OCI-LY1 (cell line): ENCODE measurements around the gene SH3GLB1.

Experiments used
- H2AFZ ChIP-seq: fragments of 200-600 bp; sonication (generic), shearing (Covaris generic); 2 replicates; pipeline ENCODE4 v1.6.0; 2014; ENCODE audit warnings: antibody characterized with exemption, mild to moderate bottlenecking, low read length
- H3F3A ChIP-seq: fragments of 200-600 bp; sonication (generic), shearing (Covaris generic); 2 replicates; pipeline ENCODE4 v1.6.0; 2014; ENCODE audit warnings: mild to moderate bottlenecking, antibody characterized with exemption, low read length, moderate library complexity; ENCODE audit not compliant: insufficient read depth
- H3K27ac ChIP-seq: fragments of 200-600 bp; sonication (generic); 2 replicates; pipeline ENCODE4 v1.5.1; 2014; ENCODE audit warnings: low read length, mixed run types, mild to moderate bottlenecking, low read depth; ENCODE audit not compliant: poor library complexity, severe bottlenecking
- H3K27me3 ChIP-seq: fragments of 200-600 bp; sonication (generic); 2 replicates; pipeline ENCODE4 v1.6.0; 2014; ENCODE audit warnings: antibody characterized with exemption, mild to moderate bottlenecking, low read length, moderate library complexity; ENCODE audit not compliant: insufficient read depth
- H3K36me3 ChIP-seq: fragments of 200-600 bp; sonication (generic); 2 replicates; pipeline ENCODE4 v1.6.1; 2014; ENCODE audit warnings: mild to moderate bottlenecking, antibody characterized with exemption, low read length, moderate library complexity, mixed read lengths; ENCODE audit not compliant: insufficient read depth
- H3K4me1 ChIP-seq: fragments of 200-600 bp; sonication (generic); 2 replicates; pipeline ENCODE4 v1.5.1; 2014; ENCODE audit warnings: mild to moderate bottlenecking, low read length, moderate library complexity; ENCODE audit not compliant: insufficient read depth, severe bottlenecking
- H3K4me2 ChIP-seq: fragments of 200-600 bp; sonication (generic), shearing (Covaris generic); 2 replicates; pipeline ENCODE4 v1.6.1; 2014; ENCODE audit warnings: low read length
- H3K4me3 ChIP-seq: fragments of 200-600 bp; sonication (generic); 2 replicates; pipeline ENCODE4 v1.5.1; 2014; ENCODE audit warnings: low read length, low read depth, mild to moderate bottlenecking, mixed read lengths; ENCODE audit not compliant: poor library complexity, severe bottlenecking
- H3K79me2 ChIP-seq: fragments of 200-600 bp; shearing (Covaris generic); 2 replicates; pipeline ENCODE4 v1.6.1; 2016; ENCODE audit warnings: mixed run types, low read length, mixed read lengths; ENCODE audit not compliant: insufficient read depth
- H3K9ac ChIP-seq: fragments of 200-600 bp; sonication (generic), shearing (Covaris generic); 2 replicates; pipeline ENCODE4 v1.6.1; 2014; ENCODE audit warnings: mild to moderate bottlenecking, low read length, mixed read lengths
- H3K9me2 ChIP-seq: fragments of 200-600 bp; sonication (generic), shearing (Covaris generic); 2 replicates; pipeline ENCODE4 v1.6.1; 2014; ENCODE audit warnings: low read depth, mild to moderate bottlenecking, low read length, mixed read lengths
- H3K9me3 ChIP-seq: fragments of 200-600 bp; shearing (Covaris generic); 2 replicates; pipeline ENCODE4 v1.6.1; 2014; ENCODE audit warnings: low read length, mixed read lengths
- H4K20me1 ChIP-seq: fragments of 200-600 bp; sonication (generic), shearing (Covaris generic); 2 replicates; pipeline ENCODE4 v1.6.0; 2016; ENCODE audit warnings: mild to moderate bottlenecking, low read length; ENCODE audit not compliant: insufficient read depth
- CTCF ChIP-seq: fragments of 200-600 bp; sonication (generic), shearing (Covaris generic); IDR thresholded peaks from 2 replicates; pipeline ENCODE4 v1.5.1; 2017; ENCODE audit warnings: mild to moderate bottlenecking, antibody characterized with exemption, low read length, moderate library complexity, mixed read lengths
- EZH2 ChIP-seq: fragments of 200-600 bp; sonication (generic), shearing (Covaris generic); IDR thresholded peaks from 2 replicates; pipeline ENCODE4 v1.8.0; 2017; ENCODE audit warnings: borderline replicate concordance, mixed run types, mild to moderate bottlenecking, antibody characterized with exemption, low read length, moderate library complexity, mixed read lengths

SH3GLB1 gene

GRCh38 chr1:86750076-86750475, 45.7 kb downstream of the SH3GLB1 start:
- Histone ChIP-seq H4K20me1 (no peaks in the 10 kb centered on the region), H3K36me3 (no peaks in the 10 kb centered on the region), H3F3A (no peaks in the 10 kb centered on the region), H3K4me1 (peaks cover 1% of the 10 kb centered on the region), H2AFZ (no peak overlapping the region), H3K4me3 (no peak overlapping the region), H3K4me2 (no peak overlapping the region), H3K9me2 (no peaks in the 10 kb centered on the region), H3K27ac (no peak overlapping the region), H3K27me3 (peaks cover 7% of the 10 kb centered on the region; the same call in 1 of the 2 replicates), H3K9ac (no peak overlapping the region), H3K79me2 (no peaks in the 10 kb centered on the region), H3K9me3 (no peaks in the 10 kb centered on the region)
- TF ChIP-seq CTCF: no peak
- TF ChIP-seq EZH2: no peak

GRCh38 chr1:86750530-86750929, 46.2 kb downstream of the SH3GLB1 start:
- no peak overlapping the region for H3K27ac ChIP-seq
- peaks cover 6% of the 10 kb centered on the region for H3K4me1 ChIP-seq
- H3K79me2 ChIP-seq: no peaks in the 10 kb centered on the region
- no peaks in the 10 kb centered on the region for H4K20me1 ChIP-seq
- TF ChIP-seq EZH2 (no peak), CTCF (no peak)
- no peak overlapping the region for H3K4me3 ChIP-seq
- no peaks in the 10 kb centered on the region for H3F3A ChIP-seq
- no peak overlapping the region for H2AFZ ChIP-seq
- H3K4me2 ChIP-seq: no peak overlapping the region
- no peaks in the 10 kb centered on the region for H3K36me3 ChIP-seq
- H3K9me3 ChIP-seq: no peaks in the 10 kb centered on the region
- H3K9ac ChIP-seq: no peak overlapping the region
- H3K27me3 ChIP-seq: peaks cover 7% of the 10 kb centered on the region; the same call in 1 of the 2 replicates
- H3K9me2 ChIP-seq: no peaks in the 10 kb centered on the region

GRCh38 chr1:86751923-86752322, 47.5 kb downstream of the SH3GLB1 start:
- Histone ChIP-seq H4K20me1 (no peaks in the 10 kb centered on the region), H3K79me2 (no peaks in the 10 kb centered on the region), H3K9ac (no peak overlapping the region), H3K9me3 (no peaks in the 10 kb centered on the region), H3F3A (no peaks in the 10 kb centered on the region), H3K36me3 (no peaks in the 10 kb centered on the region), H3K4me3 (no peak overlapping the region), H3K27ac (no peak overlapping the region), H3K9me2 (no peaks in the 10 kb centered on the region), H3K4me1 (peaks cover 11% of the 10 kb centered on the region), H3K4me2 (no peak overlapping the region), H3K27me3 (peaks cover 7% of the 10 kb centered on the region; the same call in 1 of the 2 replicates), H2AFZ (no peak overlapping the region)
- TF ChIP-seq EZH2 (no peak), CTCF (no peak)
